HepG2 (cell line): ENCODE data around the gene TMEM131L. TPM values are rescaled to one million over a fixed set of nuclear protein-coding genes. Genes with fewer than 3 reads are reported as not detected.
A peak's percentile ranks its signal among the peaks of the same experiment; 100 is the strongest.

Experiments
- HIVEP1 ChIP-seq: sonication (generic); formaldehyde crosslinking; IDR thresholded peaks from 2 replicates; pipeline ENCODE4 v1.4.0; 2020; ENCODE audit warnings: mild to moderate bottlenecking, missing genetic modification reagents
- ZNF598 ChIP-seq: sonication (generic); formaldehyde crosslinking; IDR thresholded peaks from 2 replicates; pipeline ENCODE4 v1.5.1; 2020; ENCODE audit warnings: mild to moderate bottlenecking, missing genetic modification reagents, borderline replicate concordance
- ZNF670 ChIP-seq: sonication (generic); formaldehyde crosslinking; IDR thresholded peaks from 2 replicates; pipeline ENCODE4 v1.8.0; 2022; ENCODE audit warnings: mild to moderate bottlenecking, missing genetic modification reagents, borderline replicate concordance
- ZNF768 ChIP-seq: sonication (generic); formaldehyde crosslinking; IDR thresholded peaks from 2 replicates; pipeline ENCODE4 v1.4.0; 2020; ENCODE audit warnings: missing genetic modification reagents
- ZNF776 ChIP-seq: sonication (generic); formaldehyde crosslinking; IDR thresholded peaks from 2 replicates; pipeline ENCODE4 v1.4.0; 2020; ENCODE audit warnings: mild to moderate bottlenecking, missing genetic modification reagents
- polyA plus RNA-seq, 8 experiments: library from polyadenylated mRNA; depleted of rRNA in 3 of 8; stranded (reverse) in 7 of 8; unstranded in 1 of 8; fragments of >200 nt; fragmentation: Illumina TruSeq in 4 of 8; extraction: Trizol in 4 of 8; gene quantifications; 2 replicates each; pipeline versions ENCODE4 v1.2.1 to v1.2.3, GENCODE V29; 2011 to 2016; ENCODE audit warnings: low read depth in 4 of 8, missing spikeins in 1 of 8, mixed read lengths in 1 of 8; ENCODE audit not compliant: insufficient read depth in 1 of 8
- total RNA-seq, 5 experiments: library from RNA; depleted of rRNA; stranded (reverse); fragments of >200 nt; fragmentation: Illumina TruSeq; extraction: Trizol; gene quantifications; 2 replicates each; pipeline ENCODE4 v1.2.3, GENCODE V29; 2016; ENCODE audit warnings: low read depth in 1 of 5
- TF ChIP-seq, protein P1 (sequence below): sonication (generic); formaldehyde crosslinking; IDR thresholded peaks from 2 replicates; pipeline ENCODE4 v1.5.1; 2020; ENCODE audit warnings: mild to moderate bottlenecking, missing genetic modification reagents, moderate library complexity
- TF ChIP-seq, protein P2 (sequence below): sonication (generic); formaldehyde crosslinking; IDR thresholded peaks from 2 replicates; pipeline ENCODE4 v1.9.0; 2022; ENCODE audit warnings: missing genetic modification reagents, mild to moderate bottlenecking, borderline replicate concordance
- TF ChIP-seq, protein P3 (sequence below): sonication (generic); formaldehyde crosslinking; IDR thresholded peaks from one replicate; pipeline ENCODE4 v1.5.1; 2020; ENCODE audit warnings: mild to moderate bottlenecking, missing genetic modification reagents; ENCODE audit errors: not compliant biosample characterization
- TF ChIP-seq, protein P4 (sequence below): sonication (generic); formaldehyde crosslinking; conservative IDR thresholded peaks from 2 replicates; pipeline ENCODE4 v1.4.0; 2020; ENCODE audit warnings: missing genetic modification reagents

Gene TMEM131L
- total and polyA plus RNA-seq, 2 of the 13 experiments (the other 11 are each of a cell fraction or from before 2014, with no cell fraction given), result 2.2 to 4.5 TPM

DNA sequence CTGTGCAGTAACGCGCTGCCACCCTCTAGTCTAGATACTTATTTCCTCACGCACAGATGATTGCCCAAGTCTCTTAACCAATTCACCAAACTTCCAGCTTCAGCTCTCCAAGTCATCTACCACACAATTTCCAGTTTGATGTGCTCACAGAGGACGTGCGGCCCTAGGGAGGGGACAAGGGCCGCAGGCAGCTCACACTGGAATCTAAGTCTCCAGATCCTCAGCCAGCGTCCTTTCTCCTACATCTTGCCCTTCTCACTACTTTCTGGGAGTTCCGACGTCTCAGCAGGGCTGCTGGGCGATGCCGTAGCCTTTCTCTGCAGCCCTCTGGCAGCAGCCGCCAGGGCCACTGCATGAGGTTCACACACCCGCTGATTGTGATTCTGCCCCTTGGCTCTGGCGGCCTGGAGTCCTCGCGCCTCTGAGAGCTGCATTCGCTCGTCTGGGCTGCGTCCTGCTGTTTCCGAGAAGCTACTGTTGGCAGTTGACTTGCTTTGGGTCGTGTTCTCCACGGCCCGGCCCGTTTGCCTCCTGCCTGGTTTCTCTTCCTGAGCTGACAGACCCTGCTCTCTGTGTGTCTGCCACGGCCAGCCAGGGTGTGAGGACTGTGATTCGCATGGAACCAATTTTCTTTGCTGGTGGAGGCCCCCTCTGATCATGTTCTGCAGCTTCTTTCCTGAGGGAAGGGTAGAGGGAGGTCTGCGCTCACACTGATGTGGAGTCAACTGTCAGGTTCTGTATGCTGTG is 14.1 kb upstream of the TMEM131L start (continued):
- TF ChIP-seq, protein P1, sequence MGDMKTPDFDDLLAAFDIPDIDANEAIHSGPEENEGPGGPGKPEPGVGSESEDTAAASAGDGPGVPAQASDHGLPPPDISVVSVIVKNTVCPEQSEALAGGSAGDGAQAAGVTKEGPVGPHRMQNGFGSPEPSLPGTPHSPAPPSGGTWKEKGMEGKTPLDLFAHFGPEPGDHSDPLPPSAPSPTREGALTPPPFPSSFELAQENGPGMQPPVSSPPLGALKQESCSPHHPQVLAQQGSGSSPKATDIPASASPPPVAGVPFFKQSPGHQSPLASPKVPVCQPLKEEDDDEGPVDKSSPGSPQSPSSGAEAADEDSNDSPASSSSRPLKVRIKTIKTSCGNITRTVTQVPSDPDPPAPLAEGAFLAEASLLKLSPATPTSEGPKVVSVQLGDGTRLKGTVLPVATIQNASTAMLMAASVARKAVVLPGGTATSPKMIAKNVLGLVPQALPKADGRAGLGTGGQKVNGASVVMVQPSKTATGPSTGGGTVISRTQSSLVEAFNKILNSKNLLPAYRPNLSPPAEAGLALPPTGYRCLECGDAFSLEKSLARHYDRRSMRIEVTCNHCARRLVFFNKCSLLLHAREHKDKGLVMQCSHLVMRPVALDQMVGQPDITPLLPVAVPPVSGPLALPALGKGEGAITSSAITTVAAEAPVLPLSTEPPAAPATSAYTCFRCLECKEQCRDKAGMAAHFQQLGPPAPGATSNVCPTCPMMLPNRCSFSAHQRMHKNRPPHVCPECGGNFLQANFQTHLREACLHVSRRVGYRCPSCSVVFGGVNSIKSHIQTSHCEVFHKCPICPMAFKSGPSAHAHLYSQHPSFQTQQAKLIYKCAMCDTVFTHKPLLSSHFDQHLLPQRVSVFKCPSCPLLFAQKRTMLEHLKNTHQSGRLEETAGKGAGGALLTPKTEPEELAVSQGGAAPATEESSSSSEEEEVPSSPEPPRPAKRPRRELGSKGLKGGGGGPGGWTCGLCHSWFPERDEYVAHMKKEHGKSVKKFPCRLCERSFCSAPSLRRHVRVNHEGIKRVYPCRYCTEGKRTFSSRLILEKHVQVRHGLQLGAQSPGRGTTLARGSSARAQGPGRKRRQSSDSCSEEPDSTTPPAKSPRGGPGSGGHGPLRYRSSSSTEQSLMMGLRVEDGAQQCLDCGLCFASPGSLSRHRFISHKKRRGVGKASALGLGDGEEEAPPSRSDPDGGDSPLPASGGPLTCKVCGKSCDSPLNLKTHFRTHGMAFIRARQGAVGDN (CRISPR knock-in tag), result peak; percentile 70
- TF ChIP-seq ZNF768 (CRISPR knock-in tag) (0 out of 2 replicates have a peak, but pooled peaks have one; percentile 18), ZNF598 (CRISPR knock-in tag) (0 out of 2 replicates have a peak, but pooled peaks have one; percentile 27), ZNF776 (CRISPR knock-in tag) (0 out of 2 replicates have a peak, but pooled peaks have one; percentile 30), HIVEP1 (0 out of 2 replicates have a peak, but pooled peaks have one; percentile 41), ZNF670 (CRISPR knock-in tag) (0 out of 2 replicates have a peak, but pooled peaks have one; percentile 50)
- TF ChIP-seq, protein P2, sequence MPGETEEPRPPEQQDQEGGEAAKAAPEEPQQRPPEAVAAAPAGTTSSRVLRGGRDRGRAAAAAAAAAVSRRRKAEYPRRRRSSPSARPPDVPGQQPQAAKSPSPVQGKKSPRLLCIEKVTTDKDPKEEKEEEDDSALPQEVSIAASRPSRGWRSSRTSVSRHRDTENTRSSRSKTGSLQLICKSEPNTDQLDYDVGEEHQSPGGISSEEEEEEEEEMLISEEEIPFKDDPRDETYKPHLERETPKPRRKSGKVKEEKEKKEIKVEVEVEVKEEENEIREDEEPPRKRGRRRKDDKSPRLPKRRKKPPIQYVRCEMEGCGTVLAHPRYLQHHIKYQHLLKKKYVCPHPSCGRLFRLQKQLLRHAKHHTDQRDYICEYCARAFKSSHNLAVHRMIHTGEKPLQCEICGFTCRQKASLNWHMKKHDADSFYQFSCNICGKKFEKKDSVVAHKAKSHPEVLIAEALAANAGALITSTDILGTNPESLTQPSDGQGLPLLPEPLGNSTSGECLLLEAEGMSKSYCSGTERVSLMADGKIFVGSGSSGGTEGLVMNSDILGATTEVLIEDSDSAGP, result peak; percentile 25; the same call in 1 of the 2 replicates
- TF ChIP-seq, protein P3, sequence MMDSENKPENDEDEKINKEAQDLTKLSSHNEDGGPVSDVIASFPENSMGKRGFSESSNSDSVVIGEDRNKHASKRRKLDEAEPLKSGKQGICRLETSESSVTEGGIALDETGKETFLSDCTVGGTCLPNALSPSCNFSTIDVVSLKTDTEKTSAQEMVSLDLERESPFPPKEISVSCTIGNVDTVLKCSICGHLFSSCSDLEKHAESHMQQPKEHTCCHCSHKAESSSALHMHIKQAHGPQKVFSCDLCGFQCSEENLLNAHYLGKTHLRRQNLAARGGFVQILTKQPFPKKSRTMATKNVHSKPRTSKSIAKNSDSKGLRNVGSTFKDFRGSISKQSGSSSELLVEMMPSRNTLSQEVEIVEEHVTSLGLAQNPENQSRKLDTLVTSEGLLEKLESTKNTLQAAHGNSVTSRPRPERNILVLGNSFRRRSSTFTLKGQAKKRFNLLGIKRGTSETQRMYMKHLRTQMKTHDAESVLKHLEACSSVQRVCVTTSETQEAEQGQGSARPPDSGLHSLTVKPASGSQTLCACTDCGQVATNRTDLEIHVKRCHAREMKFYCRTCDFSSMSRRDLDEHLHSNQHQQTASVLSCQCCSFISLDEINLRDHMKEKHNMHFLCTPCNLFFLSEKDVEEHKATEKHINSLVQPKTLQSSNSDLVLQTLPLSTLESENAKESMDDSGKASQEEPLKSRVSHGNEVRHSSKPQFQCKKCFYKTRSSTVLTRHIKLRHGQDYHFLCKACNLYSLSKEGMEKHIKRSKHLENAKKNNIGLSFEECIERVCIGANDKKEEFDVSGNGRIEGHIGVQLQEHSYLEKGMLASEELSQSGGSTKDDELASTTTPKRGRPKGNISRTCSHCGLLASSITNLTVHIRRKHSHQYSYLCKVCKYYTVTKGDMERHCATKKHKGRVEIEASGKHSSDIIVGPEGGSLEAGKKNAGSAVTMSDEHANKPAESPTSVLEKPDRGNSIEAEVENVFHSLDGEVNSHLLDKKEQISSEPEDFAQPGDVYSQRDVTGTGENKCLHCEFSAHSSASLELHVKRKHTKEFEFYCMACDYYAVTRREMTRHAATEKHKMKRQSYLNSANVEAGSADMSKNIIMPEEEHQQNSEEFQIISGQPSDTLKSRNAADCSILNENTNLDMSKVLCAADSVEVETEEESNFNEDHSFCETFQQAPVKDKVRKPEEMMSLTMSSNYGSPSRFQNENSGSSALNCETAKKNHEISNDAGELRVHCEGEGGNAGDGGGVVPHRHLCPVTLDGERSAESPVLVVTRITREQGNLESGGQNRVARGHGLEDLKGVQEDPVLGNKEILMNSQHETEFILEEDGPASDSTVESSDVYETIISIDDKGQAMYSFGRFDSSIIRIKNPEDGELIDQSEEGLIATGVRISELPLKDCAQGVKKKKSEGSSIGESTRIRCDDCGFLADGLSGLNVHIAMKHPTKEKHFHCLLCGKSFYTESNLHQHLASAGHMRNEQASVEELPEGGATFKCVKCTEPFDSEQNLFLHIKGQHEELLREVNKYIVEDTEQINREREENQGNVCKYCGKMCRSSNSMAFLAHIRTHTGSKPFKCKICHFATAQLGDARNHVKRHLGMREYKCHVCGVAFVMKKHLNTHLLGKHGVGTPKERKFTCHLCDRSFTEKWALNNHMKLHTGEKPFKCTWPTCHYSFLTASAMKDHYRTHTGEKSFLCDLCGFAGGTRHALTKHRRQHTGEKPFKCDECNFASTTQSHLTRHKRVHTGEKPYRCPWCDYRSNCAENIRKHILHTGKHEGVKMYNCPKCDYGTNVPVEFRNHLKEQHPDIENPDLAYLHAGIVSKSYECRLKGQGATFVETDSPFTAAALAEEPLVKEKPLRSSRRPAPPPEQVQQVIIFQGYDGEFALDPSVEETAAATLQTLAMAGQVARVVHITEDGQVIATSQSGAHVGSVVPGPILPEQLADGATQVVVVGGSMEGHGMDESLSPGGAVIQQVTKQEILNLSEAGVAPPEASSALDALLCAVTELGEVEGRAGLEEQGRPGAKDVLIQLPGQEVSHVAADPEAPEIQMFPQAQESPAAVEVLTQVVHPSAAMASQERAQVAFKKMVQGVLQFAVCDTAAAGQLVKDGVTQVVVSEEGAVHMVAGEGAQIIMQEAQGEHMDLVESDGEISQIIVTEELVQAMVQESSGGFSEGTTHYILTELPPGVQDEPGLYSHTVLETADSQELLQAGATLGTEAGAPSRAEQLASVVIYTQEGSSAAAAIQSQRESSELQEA, result peak; percentile 79
- TF ChIP-seq, protein P4, sequence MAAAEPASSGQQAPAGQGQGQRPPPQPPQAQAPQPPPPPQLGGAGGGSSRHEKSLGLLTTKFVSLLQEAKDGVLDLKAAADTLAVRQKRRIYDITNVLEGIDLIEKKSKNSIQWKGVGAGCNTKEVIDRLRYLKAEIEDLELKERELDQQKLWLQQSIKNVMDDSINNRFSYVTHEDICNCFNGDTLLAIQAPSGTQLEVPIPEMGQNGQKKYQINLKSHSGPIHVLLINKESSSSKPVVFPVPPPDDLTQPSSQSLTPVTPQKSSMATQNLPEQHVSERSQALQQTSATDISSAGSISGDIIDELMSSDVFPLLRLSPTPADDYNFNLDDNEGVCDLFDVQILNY (CRISPR knock-in tag), result no peak
